A549 treated with RU486 at 1 μM for 4 hours (cell line): ENCODE results near the gene EEF1A2. TPM values are rescaled to one million over a fixed set of nuclear protein-coding genes. Genes with fewer than 3 reads are reported as not detected.

Experiments used
- total RNA-seq: library from RNA; stranded (reverse); fragments of 200-300 nt; extraction: Qiagen RNA extraction; gene quantifications from 5 replicates; pipeline ENCODE4 v1.2.3, GENCODE V29; 2022; ENCODE audit warnings: low read depth

Gene EEF1A2
- total RNA-seq: 134 to 157 TPM (median 155 TPM) in 5 replicates

DNA sequence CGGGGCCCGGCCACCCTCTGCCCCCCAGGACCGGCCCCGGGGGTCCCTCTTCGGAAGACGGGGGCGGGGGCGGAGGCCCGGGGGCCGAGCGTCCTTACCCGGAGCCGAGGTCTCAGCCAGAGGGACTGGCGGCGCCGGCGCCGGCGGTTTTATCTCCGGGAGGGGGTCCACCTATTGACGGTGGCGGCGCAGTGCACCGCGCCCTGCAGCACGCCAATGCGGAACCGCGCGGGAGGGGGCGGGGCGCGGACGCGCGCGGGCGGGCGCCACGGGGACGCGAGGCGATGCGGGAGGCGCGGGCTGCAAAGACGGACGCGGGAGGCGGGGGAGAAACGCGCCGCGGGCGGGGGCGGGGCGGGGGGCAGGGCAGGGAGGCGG, at the start of gene EEF1A2:
Gene EEF1A2, minus strand, starts transcription at position 124 of the 378 bp plus-strand sequence. CDS start 1,320 bp downstream, outside the sequence.

DNA sequence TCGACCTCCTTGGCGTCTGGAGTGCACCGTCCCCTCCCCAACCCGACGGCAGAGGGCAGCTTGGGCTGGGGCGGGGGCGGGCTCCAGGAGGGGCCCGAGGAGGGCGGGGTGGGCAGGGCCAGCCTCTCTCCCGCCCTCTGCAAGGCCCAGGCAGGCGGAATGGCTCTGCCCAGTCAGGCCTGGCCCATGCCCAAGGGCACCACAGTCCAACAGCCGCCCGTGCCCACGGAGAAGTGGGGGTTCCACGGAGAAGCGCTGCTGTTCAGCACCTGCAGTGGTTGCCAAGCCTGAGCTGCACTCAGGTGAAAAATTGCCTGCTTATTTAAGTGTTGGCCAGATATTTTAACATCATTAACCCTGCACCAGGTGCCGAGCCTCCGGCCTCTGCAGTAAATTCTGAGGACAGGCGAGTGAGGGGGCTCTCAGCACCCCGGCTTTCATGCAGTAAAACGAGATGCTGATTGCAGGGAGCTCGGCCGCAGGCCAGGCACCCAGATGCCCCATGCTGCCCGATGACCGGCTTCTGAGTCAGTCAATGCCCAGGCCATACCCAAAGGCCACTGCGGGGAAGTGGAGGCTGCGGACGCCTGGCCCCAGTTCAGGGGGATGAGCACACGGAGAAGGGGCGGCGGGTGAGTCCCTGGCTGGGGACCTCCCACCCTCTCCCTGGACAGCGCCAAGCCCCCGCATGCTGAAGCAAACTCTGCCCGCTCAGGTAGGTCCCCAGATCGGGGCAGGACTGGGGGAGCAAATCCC, 49.0 kb upstream of the EEF1A2 start, which contains the start of gene SRMS:
Gene SRMS, minus strand, starts transcription at position 25 of the 756 bp plus-strand sequence. CDS start 286 bp downstream, outside the sequence.

GRCh38 chr20:63536997-63537524, 38.2 kb upstream of the EEF1A2 start, which contains the start of gene PTK6:
Gene PTK6, minus strand, starts transcription at chr20:63537376. Its CDS starts 62 bp downstream, at chr20:63537314.

GRCh38 chr20:63520504-63520933, 21.6 kb upstream of the EEF1A2 start, which contains the start of gene PPDPF:
Gene PPDPF, plus strand, starts transcription at chr20:63520765. Its CDS starts 544 bp downstream, at chr20:63521309.

GRCh38 chr20:63471981-63472831, 26.7 kb downstream of the EEF1A2 start, which contains the start of gene KCNQ2:
Gene KCNQ2, minus strand, starts transcription at chr20:63472655. Its CDS starts 192 bp downstream, at chr20:63472463.

Other genes starting within 250 kb of the EEF1A2 start
- 5.9 to 9.6 TPM (median 6.4 TPM) in 5 replicates for gene NKAIN4, start 244.6 kb downstream of the EEF1A2 start, total RNA-seq
- 57.3 to 98.5 TPM (median 82.3 TPM) in 5 replicates for gene ARFGAP1, start 226.3 kb downstream of the EEF1A2 start, total RNA-seq
- 0.69 to 1.8 TPM (median 0.79 TPM) in 5 replicates for gene COL20A1, start 205.9 kb downstream of the EEF1A2 start, total RNA-seq
- gene CHRNA4, start 137.7 kb downstream of the EEF1A2 start, total RNA-seq: 0.15 to 0.37 TPM (median 0.22 TPM) in 5 replicates
- gene KCNQ2, start 26.4 kb downstream of the EEF1A2 start, total RNA-seq: 0.49 to 1.3 TPM (median 0.60 TPM) in 5 replicates
- 281 to 345 TPM (median 335 TPM) in 5 replicates for gene PPDPF, start 21.7 kb upstream of the EEF1A2 start, total RNA-seq
- 1.8 to 3.3 TPM (median 2.4 TPM) in 5 replicates for gene PTK6, start 38.3 kb upstream of the EEF1A2 start, total RNA-seq
- gene SRMS, start 48.7 kb upstream of the EEF1A2 start, total RNA-seq: not detected in 5 replicates
- gene FNDC11, start 55.1 kb upstream of the EEF1A2 start, total RNA-seq: 0.18 to 0.29 TPM (median 0.22 TPM) in 4 of 5 replicates, not detected in the other
- gene HELZ2, start 75.2 kb upstream of the EEF1A2 start, total RNA-seq: 6.6 to 10.8 TPM (median 9.3 TPM) in 5 replicates
- 8.0 to 10.7 TPM (median 9.8 TPM) in 5 replicates for gene GMEB2, start 128.0 kb upstream of the EEF1A2 start, total RNA-seq
- 6.7 to 10.3 TPM (median 9.8 TPM) in 5 replicates for gene STMN3, start 154.3 kb upstream of the EEF1A2 start, total RNA-seq
- 3.7 to 7.4 TPM (median 5.8 TPM) in 5 replicates for gene RTEL1, start 159.2 kb upstream of the EEF1A2 start, total RNA-seq
- 0.46 to 1.2 TPM (median 0.60 TPM) in 5 replicates for gene TNFRSF6B, start 197.6 kb upstream of the EEF1A2 start, total RNA-seq
- 26.6 to 39.0 TPM (median 32.9 TPM) in 5 replicates for gene ARFRP1, start 208.9 kb upstream of the EEF1A2 start, total RNA-seq
- gene ZGPAT, start 209.0 kb upstream of the EEF1A2 start, total RNA-seq: 18.7 to 27.3 TPM (median 26.3 TPM) in 5 replicates
- gene LIME1, start 237.6 kb upstream of the EEF1A2 start, total RNA-seq: 3.3 to 10.2 TPM (median 8.5 TPM) in 5 replicates
- gene SLC2A4RG, start 240.7 kb upstream of the EEF1A2 start, total RNA-seq: 57.0 to 107 TPM (median 91.7 TPM) in 5 replicates